Measurements from ENCODE around the gene MCHR2.

GRCh38 chr6:99912657-99913056 lies 81.4 kb downstream of the MCHR2 start:
- TF ChIP-seq CTCF (IDR thresholded peaks at IDR 0.05; ENCODE audit: low read depth, low read length, poor library complexity, severe bottlenecking), result no peak
- no peak for TF ChIP-seq EZH2phosphoT487 (IDR thresholded peaks at IDR 0.05; ENCODE audit: borderline replicate concordance, low read length)

Data from DOHH2 (cell line).